ENCODE results near the gene KDM1A.
"Not testable (repeated sequence)": the region's sequence is repeated elsewhere in the genome, so short reads cannot be mapped to it uniquely, and the experiment has no call there.

Gene KDM1A
- 80.9 to 102 (median 90.4) reads per million in 4 donors for total RNA-seq

- peak; percentile 80 to 95 (median 87) for DNase-seq
These were observed at the start of gene KDM1A for GRCh38 chr1:23019094-23019862. Gene KDM1A (plus strand): TSS chr1:23019468. CDS start chr1:23019597, 129 bp downstream.

DNA sequence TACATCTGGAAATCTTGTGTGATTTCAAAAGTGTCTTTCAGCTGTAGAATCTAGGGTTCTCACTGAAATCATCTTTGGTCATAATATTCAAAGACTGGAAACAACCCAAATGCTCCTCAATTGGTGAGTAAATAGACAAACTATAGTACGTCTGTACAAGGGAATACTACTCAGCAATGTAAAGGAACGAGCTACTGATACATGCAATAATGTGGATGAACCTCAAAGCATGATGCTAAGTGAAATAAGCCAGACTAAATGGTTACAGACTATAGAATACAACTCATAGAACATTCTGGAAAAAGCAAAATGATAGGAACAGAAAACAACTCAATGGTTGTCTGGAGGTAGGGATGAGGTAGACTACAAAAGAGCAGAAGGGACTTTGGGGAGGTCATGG is 49.2 kb upstream of the KDM1A start:
- DNase-seq, result no peak

DNA sequence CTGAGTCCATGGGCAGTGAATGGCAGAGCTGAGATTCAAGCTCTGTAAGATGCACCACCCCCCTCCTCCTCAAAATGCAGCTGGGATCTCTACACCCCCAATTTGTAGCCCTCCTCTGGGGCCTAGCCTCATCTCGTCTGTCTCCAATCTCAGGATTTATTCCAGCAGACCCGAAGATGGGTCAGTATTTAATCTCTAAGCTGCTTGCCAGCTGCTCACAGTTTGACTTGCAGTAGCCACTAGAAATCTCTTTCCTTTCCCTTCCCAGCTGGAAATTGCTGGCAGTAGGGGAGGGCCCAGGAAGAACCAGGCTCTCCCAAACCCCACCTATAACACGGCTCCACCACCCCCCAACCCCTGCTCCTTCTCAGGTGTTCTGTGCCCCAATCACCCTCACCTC is 48.1 kb upstream of the KDM1A start:
- no peak for DNase-seq

DNA sequence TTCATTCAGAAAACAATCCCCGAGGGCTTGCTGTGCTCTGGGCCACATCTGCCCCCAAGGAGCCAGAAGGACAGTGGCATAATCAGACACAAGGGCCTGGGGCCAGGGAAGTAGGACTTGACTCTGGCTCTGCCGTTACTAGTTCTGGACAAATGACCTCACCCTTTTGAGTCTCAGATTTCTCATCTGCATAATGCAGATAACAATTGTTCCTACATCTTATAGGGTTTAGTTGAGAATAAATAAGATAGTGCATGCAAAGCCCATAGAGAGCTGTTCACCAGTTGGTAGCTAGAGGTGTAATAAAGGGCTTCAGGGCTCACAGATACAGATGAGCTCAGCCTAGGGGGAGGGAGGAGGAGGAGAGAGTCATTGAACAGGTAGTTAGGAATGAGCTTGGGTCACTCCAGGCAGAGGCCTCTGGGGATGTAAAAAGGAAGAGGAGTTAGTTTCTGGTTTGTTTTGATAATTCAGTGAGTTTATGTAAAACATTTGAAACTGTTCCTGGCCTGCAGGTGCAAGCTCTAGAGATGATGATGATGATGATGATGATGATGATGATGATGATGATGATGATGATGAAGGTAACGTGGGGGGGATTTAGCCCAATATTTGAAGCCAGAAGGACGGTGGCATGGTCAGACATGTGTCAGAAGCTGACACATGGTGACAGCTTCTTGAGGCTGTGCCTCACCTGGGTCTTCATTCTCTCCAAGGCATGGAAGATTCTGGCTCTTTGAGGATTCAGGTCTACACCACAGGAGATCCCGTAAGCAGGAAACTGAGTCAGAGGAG is 47.5 kb upstream of the KDM1A start:
- DNase-seq, result no peak

GRCh38 chr1:22972760-22973159 is 46.5 kb upstream of the KDM1A start, which contains the start of gene LACTBL1:
Gene LACTBL1 (minus strand): TSS chr1:22972866. CDS start chr1:22972316, 550 bp downstream.
- DNase-seq, result no peak

GRCh38 chr1:22975694-22976093 is 43.6 kb upstream of the KDM1A start:
- no peak for DNase-seq

- no peak for DNase-seq
These were observed 43.2 kb upstream of the KDM1A start for GRCh38 chr1:22976127-22976460.

- peak in 4 of 5 donors; percentile 27 to 45 (median 38) for DNase-seq
These were observed 42.6 kb upstream of the KDM1A start for GRCh38 chr1:22976461-22977243.

GRCh38 chr1:22978299-22978698 is 41.0 kb upstream of the KDM1A start:
- no peak for DNase-seq

GRCh38 chr1:22980471-22980790 is 38.8 kb upstream of the KDM1A start:
- not testable (repeated sequence) for DNase-seq

DNA sequence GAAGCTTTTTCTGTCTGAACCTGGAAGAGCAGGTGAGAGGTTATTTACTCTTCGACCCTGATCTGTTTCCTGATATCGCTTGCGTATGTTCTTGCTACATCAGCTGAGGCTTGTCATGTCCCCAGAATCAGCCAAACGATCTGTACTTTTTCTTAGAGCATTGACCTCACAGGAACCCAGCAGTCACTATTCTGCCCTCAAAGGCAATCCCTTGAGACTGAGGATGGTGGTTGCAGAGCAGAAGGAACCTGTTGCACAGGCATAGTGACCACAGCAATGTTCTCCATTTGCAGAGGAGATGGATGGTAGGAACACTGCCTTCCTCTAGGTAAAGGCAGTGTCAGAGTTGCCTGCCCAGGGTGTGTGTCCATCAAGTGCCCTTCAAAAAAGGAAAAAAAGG is 35.3 kb upstream of the KDM1A start:
- DNase-seq, result no peak

DNA sequence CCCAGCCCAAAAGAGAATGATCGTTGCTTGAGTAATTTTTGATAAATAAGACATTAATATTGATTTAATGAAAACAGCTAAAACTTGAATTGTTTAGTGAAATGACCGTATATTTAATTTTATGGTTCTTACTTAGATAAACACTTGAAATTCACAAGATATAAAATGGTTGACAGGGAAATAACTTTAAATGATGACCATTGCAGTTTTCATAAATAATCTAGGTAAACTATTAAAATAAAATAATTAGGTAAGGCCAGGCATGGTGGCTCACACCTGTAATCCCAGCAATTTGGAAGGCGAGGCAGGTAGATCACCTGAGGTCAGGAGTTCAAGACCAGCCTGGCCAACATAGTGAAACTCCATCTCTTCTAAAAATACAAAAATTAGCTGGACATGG is 26.9 kb upstream of the KDM1A start:
- DNase-seq, result not testable (repeated sequence)

GRCh38 chr1:22993220-22993795 is 26.0 kb upstream of the KDM1A start:
- not testable (repeated sequence) for DNase-seq

DNA sequence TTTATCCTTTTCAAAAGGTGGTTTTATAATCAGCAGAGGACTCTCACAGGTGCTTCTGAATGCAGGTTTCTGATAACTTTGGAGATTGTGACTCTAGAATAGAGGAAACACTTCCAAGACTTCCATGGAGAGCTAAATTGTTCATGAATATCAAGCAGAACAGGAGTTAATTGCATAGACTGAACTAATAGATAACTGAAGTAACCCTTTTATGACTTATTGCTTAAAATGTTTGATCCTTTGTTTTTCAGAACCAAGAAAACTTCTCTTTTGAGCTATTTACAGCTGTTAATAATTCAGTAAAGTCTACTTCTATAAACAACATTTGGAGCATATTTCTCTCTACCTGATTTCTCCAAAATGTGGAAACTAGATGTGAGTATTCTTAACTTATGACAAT is 23.5 kb upstream of the KDM1A start:
- no peak for DNase-seq

- not testable (repeated sequence) for DNase-seq
These were observed 21.7 kb upstream of the KDM1A start for GRCh38 chr1:22997528-22997927.

- not testable (repeated sequence) for DNase-seq
These were observed 19.1 kb upstream of the KDM1A start for GRCh38 chr1:23000133-23000532.

DNA sequence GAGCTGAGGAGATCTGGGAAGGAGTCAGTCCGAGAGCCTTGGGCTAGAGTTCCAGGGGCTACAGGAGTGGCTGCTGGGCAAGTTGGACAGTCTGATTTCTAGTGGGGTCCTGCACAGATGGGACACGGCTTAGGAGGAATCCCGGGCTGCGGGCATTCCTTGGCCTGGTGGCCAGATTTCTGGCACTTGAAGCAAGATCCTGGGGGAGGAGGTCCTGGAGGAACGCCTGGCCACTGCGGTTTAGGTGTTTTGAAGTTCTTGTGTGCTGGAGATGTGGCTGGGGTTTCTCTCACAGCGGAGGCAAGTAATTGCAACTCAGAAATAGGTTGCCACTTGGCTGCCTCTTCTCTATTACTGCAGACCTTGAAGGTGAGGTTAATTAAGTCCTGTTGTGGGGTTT is 17.1 kb upstream of the KDM1A start:
- DNase-seq, result not testable (repeated sequence)

DNA sequence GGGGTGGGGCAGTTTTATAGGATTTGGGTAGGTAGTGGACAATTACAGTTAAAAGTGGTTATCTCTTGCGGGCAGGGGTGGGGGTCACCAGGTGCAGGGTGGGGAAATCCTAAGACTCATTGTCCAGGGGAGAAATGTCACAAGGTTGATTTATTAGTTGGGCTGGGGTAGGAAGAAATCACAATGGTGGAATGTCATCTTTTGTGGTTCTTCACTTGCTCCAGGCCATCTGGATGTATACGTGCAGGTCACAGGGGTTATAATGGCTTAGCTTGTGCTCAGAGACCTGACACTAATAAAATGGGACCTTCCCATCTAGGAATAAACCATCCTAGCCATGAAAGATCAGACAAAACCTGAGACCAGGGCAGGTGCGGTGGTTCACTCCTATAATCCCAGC is 15.2 kb upstream of the KDM1A start:
- no peak for DNase-seq

DNA sequence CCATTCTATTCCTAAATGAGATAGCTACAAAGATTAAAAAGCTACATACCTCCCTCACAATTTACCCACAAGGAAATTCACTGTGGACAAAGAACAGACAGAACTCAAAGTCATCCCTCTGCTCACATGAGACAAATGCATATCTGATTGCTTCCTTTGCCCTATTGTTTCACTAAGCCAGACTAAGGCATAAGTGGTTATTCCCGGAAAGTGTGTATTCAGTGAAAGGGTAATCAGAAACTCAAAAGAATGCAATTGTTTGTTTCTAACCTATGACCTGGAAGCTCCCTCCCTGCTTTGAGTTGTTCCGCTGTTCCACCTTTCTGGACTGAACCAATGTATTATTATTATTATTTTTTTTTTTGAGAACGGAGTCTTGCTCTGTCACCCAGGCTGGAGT is 14.5 kb upstream of the KDM1A start:
- DNase-seq, result not testable (repeated sequence)

DNA sequence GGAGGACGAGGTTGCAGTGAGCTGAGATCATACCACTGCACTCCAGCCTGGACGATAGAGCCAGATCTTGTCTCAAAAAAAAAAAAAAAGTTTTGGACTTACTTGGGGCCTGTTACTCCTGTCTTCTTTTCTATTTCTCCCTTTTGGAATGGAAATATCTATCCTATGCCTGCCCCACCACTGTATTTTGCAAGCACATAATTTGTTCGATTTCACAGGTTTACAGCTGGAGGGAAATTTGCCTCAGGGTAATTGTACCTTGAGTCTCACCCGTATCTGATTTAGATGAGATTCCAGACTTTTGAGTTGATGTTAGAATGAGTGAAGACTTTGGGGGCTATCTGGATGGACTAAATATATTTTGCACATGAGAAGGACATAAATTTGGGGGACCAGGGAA is 12.2 kb upstream of the KDM1A start:
- no peak for DNase-seq

GRCh38 chr1:23008901-23009300 is 10.4 kb upstream of the KDM1A start:
- DNase-seq, result no peak

DNA sequence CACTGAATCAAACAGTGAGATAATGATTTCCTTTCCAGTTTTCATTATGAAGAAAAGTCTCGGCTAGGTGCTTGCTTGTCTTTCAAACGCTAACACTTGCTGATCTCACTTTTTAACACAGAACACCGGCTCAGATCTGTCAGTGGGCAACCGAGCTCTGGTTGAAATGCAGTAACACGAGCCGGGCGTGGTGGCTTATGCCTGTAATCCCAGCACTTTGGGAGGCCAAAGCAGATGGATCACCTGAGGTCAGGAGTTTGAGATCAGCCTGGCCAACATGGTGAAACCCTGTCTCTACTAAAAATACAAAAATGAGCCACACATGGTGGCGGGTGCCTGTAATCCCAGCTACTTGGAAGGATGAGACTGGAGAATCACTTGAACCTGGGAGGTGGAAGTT is 9.2 kb upstream of the KDM1A start:
- DNase-seq, result not testable (repeated sequence)

DNA sequence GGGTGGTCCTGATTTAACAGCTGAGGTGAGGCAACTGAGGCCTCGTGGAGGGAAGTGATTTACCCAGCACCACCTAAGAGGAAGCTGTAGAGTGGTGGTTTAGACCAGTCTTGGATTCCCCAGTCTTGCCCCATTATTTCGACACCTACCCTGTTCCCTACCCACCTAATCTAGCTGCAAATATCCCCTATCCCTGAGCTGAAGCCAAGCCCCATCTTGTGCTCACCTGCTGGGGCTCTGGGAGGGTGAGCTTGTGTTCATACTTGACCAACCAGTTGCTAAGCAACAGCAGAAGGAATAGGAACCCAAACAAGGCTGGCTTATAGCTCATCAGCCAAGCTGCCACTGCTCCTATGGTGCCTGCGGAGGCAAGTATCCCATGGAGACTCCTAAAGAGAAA is 5.6 kb upstream of the KDM1A start:
- DNase-seq, result no peak

Measured in T-helper 1 cell (primary cell).